H1 (cell line): ENCODE measurements around the gene PER2. TPM values are rescaled to one million over a fixed set of nuclear protein-coding genes. Genes with fewer than 3 reads are reported as not detected.

Source experiments
- CTCF ChIA-PET: fragments of 300-600 bp; sonication (Branson Sonifier 250); formaldehyde crosslinking; loops from one replicate; lab custom pipeline; 2021; ENCODE audit not compliant: partially characterized antibody; lab: Charles Lee
- POLR2A ChIA-PET: fragments of 300-600 bp; sonication (Branson Sonifier 250); formaldehyde crosslinking; loops from one replicate; lab custom pipeline; 2021; ENCODE audit warnings: inconsistent platforms; ENCODE audit not compliant: partially characterized antibody; lab: Charles Lee
- DNase-seq, 2 experiments: peaks; one replicate each; pipeline versions ENCODE4 v3.0.0 to v3.0.0-alpha.2; 2010 to 2022; ENCODE audit warnings: low spot score in 2 of 2, low read depth in 1 of 2, mixed read lengths in 1 of 2
- FAIRE-seq: peaks from 2 replicates; lab custom pipeline; 2011; peaks lifted over from hg19 to GRCh38; lab: Jason Lieb, UNC
- H2AFZ ChIP-seq: 2 replicates; pipeline ENCODE4 v1.8.1; 2012; ENCODE audit warnings: low read length, inconsistent platforms
- H2AK5ac ChIP-seq: 2 replicates; pipeline ENCODE4 v1.6.1; 2013; ENCODE audit warnings: low read depth, low read length
- H2BK120ac ChIP-seq: replicated peaks from 2 replicates; pipeline ENCODE3; 2013; ENCODE audit warnings: low read depth, low read length, inconsistent platforms
- H2BK12ac ChIP-seq: 2 replicates; pipeline ENCODE4 v1.6.1; 2013; ENCODE audit warnings: low read depth, low read length
- H2BK15ac ChIP-seq: 2 replicates; pipeline ENCODE4 v1.6.1; 2013; ENCODE audit warnings: low read length
- H2BK20ac ChIP-seq: 2 replicates; pipeline ENCODE4 v1.6.1; 2013; ENCODE audit warnings: low read length
- H2BK5ac ChIP-seq: 2 replicates; pipeline ENCODE4 v1.6.1; 2013; ENCODE audit warnings: low read depth, low read length
- H3K14ac ChIP-seq: 2 replicates; pipeline ENCODE4 v1.6.1; 2013; ENCODE audit warnings: inconsistent platforms; ENCODE audit not compliant: insufficient read length
- H3K18ac ChIP-seq: 2 replicates; pipeline ENCODE4 v1.6.1; 2013; ENCODE audit warnings: low read length; ENCODE audit errors: extremely low read depth
- H3K23ac ChIP-seq: 2 replicates; pipeline ENCODE4 v1.6.1; 2013; ENCODE audit warnings: inconsistent platforms; ENCODE audit not compliant: insufficient read length
- H3K23me2 ChIP-seq: 2 replicates; pipeline ENCODE4 v1.6.1; 2013; ENCODE audit warnings: low read depth, low read length
- H3K27ac ChIP-seq: 2 replicates; pipeline ENCODE4 v1.6.1; 2011; ENCODE audit warnings: low read depth, low read length, inconsistent platforms
- H3K27me3 ChIP-seq, 4 experiments: replicated peaks in 1 of 4; 1 replicate in 1 of 4; 2 replicates in 3 of 4; pipeline versions ENCODE4 v1.6.1 to v1.8.1; 2011 to 2013; ENCODE audit warnings: low read length in 3 of 4, mild to moderate bottlenecking in 3 of 4, inconsistent platforms in 2 of 4, mixed read lengths in 2 of 4, moderate library complexity in 1 of 4; ENCODE audit not compliant: control insufficient read depth in 3 of 4, insufficient read depth in 3 of 4; ENCODE audit errors: extremely low read depth in 1 of 4
- H3K36me3 ChIP-seq, 4 experiments: 2 replicates each; pipeline versions ENCODE4 v1.6.1 to v1.8.1; 2011 to 2013; ENCODE audit warnings: mild to moderate bottlenecking in 4 of 4, low read length in 3 of 4, moderate library complexity in 2 of 4, control low read depth in 1 of 4, inconsistent platforms in 1 of 4; ENCODE audit not compliant: insufficient read depth in 4 of 4, control insufficient read depth in 2 of 4
- H3K4ac ChIP-seq: replicated peaks from 2 replicates; pipeline ENCODE3; 2013; ENCODE audit warnings: low read length, low read depth, mixed read lengths, inconsistent platforms; ENCODE audit not compliant: insufficient read length
- H3K4me1 ChIP-seq, 4 experiments: replicated peaks in 1 of 4; 1 replicate in 1 of 4; 2 replicates in 3 of 4; pipeline versions ENCODE4 v1.6.1 to v1.8.1; 2011 to 2013; ENCODE audit warnings: low read length in 3 of 4, inconsistent platforms in 2 of 4, mixed read lengths in 1 of 4; ENCODE audit not compliant: insufficient read depth in 4 of 4, control insufficient read depth in 3 of 4
- H3K4me2 ChIP-seq, 2 experiments: 2 replicates each; pipeline versions ENCODE4 v1.6.1 to v1.8.1; 2011 to 2013; ENCODE audit warnings: low read depth in 2 of 2, low read length in 2 of 2, control low read depth in 1 of 2, inconsistent platforms in 1 of 2, mild to moderate bottlenecking in 1 of 2; ENCODE audit not compliant: insufficient read depth in 1 of 2
- H3K4me3 ChIP-seq, 4 experiments: fragments of 200-600, 300-600 bp in 1 of 4; sonication (generic), shearing (Covaris generic), sonication (Bioruptor Twin) in 1 of 4; 2 replicates each; pipeline versions ENCODE4 v1.5.1 to v1.8.1; 2011 to 2016; ENCODE audit warnings: low read length in 4 of 4, low read depth in 3 of 4, control low read depth in 2 of 4, inconsistent platforms in 2 of 4, mild to moderate bottlenecking in 2 of 4, mixed read lengths in 1 of 4, moderate library complexity in 1 of 4; ENCODE audit not compliant: insufficient read depth in 2 of 4; ENCODE audit errors: extremely low read depth in 1 of 4
- H3K56ac ChIP-seq: replicated peaks from 2 replicates; pipeline ENCODE3; 2013; ENCODE audit warnings: low read depth, mild to moderate bottlenecking, mixed read lengths, low read length, inconsistent platforms; ENCODE audit not compliant: insufficient read length
- H3K79me1 ChIP-seq: 2 replicates; pipeline ENCODE4 v1.6.1; 2013; ENCODE audit warnings: low read depth, low read length, control low read depth
- H3K79me2 ChIP-seq, 2 experiments: 2 replicates each; pipeline versions ENCODE4 v1.6.1 to v1.8.1; 2012 to 2013; ENCODE audit warnings: low read length in 2 of 2, mild to moderate bottlenecking in 2 of 2, inconsistent platforms in 1 of 2; ENCODE audit not compliant: insufficient read depth in 2 of 2, control insufficient read depth in 1 of 2
- H3K9ac ChIP-seq, 4 experiments: replicated peaks in 1 of 4; 1 replicate in 1 of 4; 2 replicates in 3 of 4; pipeline versions ENCODE4 v1.6.1 to v1.8.1; 2011 to 2013; ENCODE audit warnings: low read depth in 3 of 4, low read length in 3 of 4, control low read depth in 2 of 4, mild to moderate bottlenecking in 2 of 4, moderate library complexity in 2 of 4, inconsistent platforms in 1 of 4; ENCODE audit errors: extremely low read depth in 1 of 4
- H3K9me3 ChIP-seq, 2 experiments: 2 replicates each; pipeline versions ENCODE4 v1.6.1 to v1.8.1; 2012 to 2013; ENCODE audit warnings: mild to moderate bottlenecking in 2 of 2, moderate library complexity in 2 of 2, control low read depth in 1 of 2, inconsistent platforms in 1 of 2, low read depth in 1 of 2, low read length in 1 of 2, mixed read lengths in 1 of 2; ENCODE audit not compliant: insufficient read depth in 2 of 2
- H4K20me1 ChIP-seq, 2 experiments: replicated peaks in 1 of 2; 2 replicates each; pipeline versions ENCODE3 to v1.8.1; 2011 to 2013; ENCODE audit warnings: inconsistent platforms in 2 of 2, low read length in 2 of 2, mild to moderate bottlenecking in 1 of 2; ENCODE audit not compliant: insufficient read depth in 2 of 2, control insufficient read depth in 1 of 2
- H4K5ac ChIP-seq: 2 replicates; pipeline ENCODE4 v1.6.1; 2013; ENCODE audit warnings: low read length, low read depth, mixed read lengths, inconsistent platforms; ENCODE audit not compliant: insufficient read length
- H4K8ac ChIP-seq: 2 replicates; pipeline ENCODE4 v1.8.0; 2013; ENCODE audit warnings: mild to moderate bottlenecking, moderate library complexity, low read length, inconsistent platforms; ENCODE audit not compliant: insufficient read depth; ENCODE audit errors: extremely low read depth
- H4K91ac ChIP-seq: replicated peaks from 2 replicates; pipeline ENCODE3; 2013; ENCODE audit warnings: low read length, mixed read lengths, inconsistent platforms; ENCODE audit not compliant: insufficient read length
- EZH2 ChIP-seq: fragments of 200-600 bp; sonication (generic); IDR thresholded peaks from 2 replicates; pipeline ENCODE4 v1.7.1; 2012; ENCODE audit warnings: low read depth, mild to moderate bottlenecking, moderate library complexity, low read length, inconsistent platforms; ENCODE audit not compliant: severe bottlenecking
- GABPA ChIP-seq: IDR thresholded peaks from 2 replicates; pipeline ENCODE4 v1.6.1; 2011; ENCODE audit warnings: mild to moderate bottlenecking, low read length, moderate library complexity, borderline replicate concordance; ENCODE audit not compliant: insufficient read depth
- HDAC2 ChIP-seq, 2 experiments: fragments of 300-600 bp in 1 of 2; sonication (generic) in 1 of 2; IDR thresholded peaks; 2 replicates each; pipeline ENCODE4 v1.6.1; 2011 to 2012; ENCODE audit warnings: low read depth in 2 of 2, low read length in 2 of 2, mild to moderate bottlenecking in 2 of 2, moderate library complexity in 2 of 2, borderline replicate concordance in 1 of 2, inconsistent platforms in 1 of 2
- JUN ChIP-seq: IDR thresholded peaks from 2 replicates; pipeline ENCODE4 v1.6.1; 2011; ENCODE audit warnings: low read depth, mild to moderate bottlenecking, improper control_type of control experiment, low read length
- NANOG ChIP-seq: IDR thresholded peaks from 2 replicates; pipeline ENCODE4 v1.6.1; 2011; ENCODE audit warnings: low read length, low read depth, mild to moderate bottlenecking, inconsistent platforms; ENCODE audit not compliant: insufficient read depth, poor library complexity, severe bottlenecking
- WGBS, 2 experiments: shearing (Covaris generic) in 1 of 2; methylation state at CpG; one replicate each; pipeline versions ENCODE4 v1.1.6 to v1.1.7; 2013 to 2015; ENCODE audit warnings: low lambda C conversion rate in 2 of 2, mixed read lengths in 2 of 2, inconsistent platforms in 1 of 2, low coverage in 1 of 2, missing lambda C conversion rate in 1 of 2; ENCODE audit not compliant: insufficient replicate concordance in 2 of 2, insufficient coverage in 1 of 2, insufficient read length in 1 of 2; ENCODE audit errors: extremely low coverage in 1 of 2, missing lambda C conversion rate in 1 of 2; 5-methylcytosine and 5-hydroxymethylcytosine counted together
- polyA plus RNA-seq, 7 experiments: library from polyadenylated mRNA; depleted of rRNA in 3 of 7; stranded (reverse) in 5 of 7; unstranded in 2 of 7; fragments of >200 nt in 5 of 7; fragments of 200-250 nt in 2 of 7; gene quantifications; 1 replicate in 5 of 7; 2 replicates in 1 of 7; 4 replicates in 1 of 7; pipeline versions ENCODE4 v1.2.1 to v1.2.3, GENCODE V29; 2011 to 2013; ENCODE audit warnings: missing spikeins in 2 of 7, mixed read lengths in 2 of 7
- total RNA-seq: library from RNA; stranded (reverse); fragmentation: NEBNext Ultra II Directional; extraction: Animal tissue kit (Norgen Biotek cat#: 25700); gene quantifications from 2 replicates; pipeline ENCODE4 v1.2.1, GENCODE V29; 2021

The PER2 gene
- total and polyA plus RNA-seq, 2 of the 8 experiments (the other 6 are each of a cell fraction or from before 2014, with no cell fraction given): 0.91 to 5.5 TPM

DNA sequence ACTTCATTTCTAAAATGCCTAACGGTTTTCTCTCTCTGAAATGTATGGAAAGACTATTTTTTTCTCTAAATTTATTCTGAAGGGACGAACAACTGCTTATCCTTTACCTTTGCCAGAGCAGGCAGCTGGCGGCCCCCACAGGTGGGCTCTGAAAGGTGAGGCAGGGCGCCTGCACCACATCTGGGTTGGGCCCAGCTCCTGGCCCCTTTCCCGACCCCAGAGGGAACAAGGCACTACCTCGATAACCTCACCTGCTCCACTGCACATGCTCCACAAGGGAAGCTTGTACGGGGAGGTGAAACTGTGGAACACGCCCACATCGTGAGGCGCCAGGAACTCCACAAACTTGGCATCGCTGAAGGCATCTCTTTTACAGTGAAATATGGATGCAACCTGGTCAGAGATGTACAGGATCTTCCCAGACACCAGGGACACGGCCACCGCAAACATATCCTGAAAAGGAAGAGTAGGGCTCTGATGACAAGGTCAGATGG is 17.3 kb downstream of the PER2 start:
- H2BK5ac ChIP-seq: no peak overlapping the region
- TF ChIP-seq JUN (no peak), EZH2 (no peak), HDAC2 (IDR thresholded peaks at IDR 0.05; ENCODE audit: borderline replicate concordance in 1 of 2, low read depth in 2 of 2, low read length in 2 of 2) (no peak), NANOG (no peak), GABPA (no peak)
- no peak overlapping the region; the same call in 1 of the 2 replicates for H4K8ac ChIP-seq
- H4K91ac ChIP-seq: no peak overlapping the region
- no peaks in the 10 kb centered on the region for H3K4me1 ChIP-seq
- H3K9ac ChIP-seq: no peak overlapping the region
- H3K9me3 ChIP-seq: no peaks in the 10 kb centered on the region
- no peak overlapping the region for H3K14ac ChIP-seq
- no peaks in the 10 kb centered on the region for H3K79me2 ChIP-seq
- no peak overlapping the region for H3K4ac ChIP-seq
- H4K5ac ChIP-seq: no peak overlapping the region
- H3K4me3 ChIP-seq: no peak overlapping the region
- H3K27ac ChIP-seq: no peak overlapping the region
- no peak overlapping the region for H2BK15ac ChIP-seq
- H4K20me1 ChIP-seq: peaks cover 0 to 2% of the 10 kb centered on the region in 2 experiments
- CTCF ChIA-PET: interaction anchor here (0.7 to 18.9 kb wide), 2 partner anchors 11 to 17 kb away, joined by 4 to 298 read pairs; partner anchors contain the start of gene PER2
- POLR2A ChIA-PET: interaction anchor here (0.9 to 1.5 kb wide), 2 partner anchors 14 to 31 kb away, joined by 3 read pairs; partner anchors contain the start of gene HES6
- DNase-seq (no peak), FAIRE-seq (no peak)
- WGBS, 2 experiments: 94% methylated on average over 13 of the region's 13 CpGs; no CpG with 5 or more reads in 1 of the 2 experiments
- H3K36me3 ChIP-seq: peaks cover 0 to 3% (median 0%) of the 10 kb centered on the region in 4 experiments; a peak in 2 of 8 replicates
- no peak overlapping the region for H2AK5ac ChIP-seq
- H2BK120ac ChIP-seq: no peak overlapping the region
- no peak overlapping the region for H3K4me2 ChIP-seq
- H3K18ac ChIP-seq: no peak overlapping the region
- no peak overlapping the region for H2BK20ac ChIP-seq
- no peaks in the 10 kb centered on the region for H3K27me3 ChIP-seq
- no peak overlapping the region for H3K23ac ChIP-seq
- H3K23me2 ChIP-seq: no peaks in the 10 kb centered on the region
- H3K79me1 ChIP-seq: no peaks in the 10 kb centered on the region
- no peak overlapping the region for H2AFZ ChIP-seq
- H2BK12ac ChIP-seq: no peak overlapping the region
- H3K56ac ChIP-seq: no peak overlapping the region
